Fibroblast of villous mesenchyme (primary cell): ENCODE results near the gene TTLL9. TPM values are rescaled to one million over a fixed set of nuclear protein-coding genes. Genes with fewer than 3 reads are reported as not detected.

Experiments used
- DNase-seq: peaks from one replicate; pipeline ENCODE4 v3.0.0-alpha.2; 2010; ENCODE audit warnings: low read depth
- H3K4me3 ChIP-seq: 2 replicates; pipeline ENCODE4 v1.5.1; 2011; ENCODE audit warnings: low read depth, mild to moderate bottlenecking, low read length
- total RNA-seq: library from RNA; depleted of rRNA; stranded (reverse); fragments of >200 nt; gene quantifications from 2 replicates; pipeline ENCODE4 v1.2.3, GENCODE V29; 2012
- TF ChIP-seq, protein P1 (sequence below): IDR thresholded peaks from 2 replicates; pipeline ENCODE4 v1.5.1; 2012; ENCODE audit warnings: low read depth, mild to moderate bottlenecking, low read length; ENCODE audit not compliant: insufficient read depth

TTLL9 gene
- total RNA-seq, 1 donor: not detected

DNA sequence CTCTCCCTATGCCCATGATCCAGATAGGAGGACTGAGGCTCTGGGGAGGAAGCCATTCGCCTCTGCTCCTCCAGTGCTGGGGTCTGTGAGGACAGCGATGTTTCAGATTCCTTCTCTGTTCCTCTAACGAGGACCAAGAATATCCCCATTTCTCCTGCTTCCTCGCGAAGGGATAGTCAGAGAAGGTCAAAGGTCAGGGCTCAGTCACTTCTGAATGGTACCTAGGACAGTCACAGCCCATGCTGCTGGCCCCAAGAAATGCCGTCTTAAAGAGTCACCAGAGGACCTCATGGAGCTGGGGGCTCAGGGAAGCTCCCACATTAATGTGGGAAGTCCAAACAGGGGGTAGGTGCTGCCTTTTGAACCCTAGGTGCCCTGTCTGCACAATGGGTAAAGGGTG lies 27.1 kb upstream of the TTLL9 start:
- no peak for DNase-seq
- no peak overlapping the region for H3K4me3 ChIP-seq
- TF ChIP-seq, protein P1, sequence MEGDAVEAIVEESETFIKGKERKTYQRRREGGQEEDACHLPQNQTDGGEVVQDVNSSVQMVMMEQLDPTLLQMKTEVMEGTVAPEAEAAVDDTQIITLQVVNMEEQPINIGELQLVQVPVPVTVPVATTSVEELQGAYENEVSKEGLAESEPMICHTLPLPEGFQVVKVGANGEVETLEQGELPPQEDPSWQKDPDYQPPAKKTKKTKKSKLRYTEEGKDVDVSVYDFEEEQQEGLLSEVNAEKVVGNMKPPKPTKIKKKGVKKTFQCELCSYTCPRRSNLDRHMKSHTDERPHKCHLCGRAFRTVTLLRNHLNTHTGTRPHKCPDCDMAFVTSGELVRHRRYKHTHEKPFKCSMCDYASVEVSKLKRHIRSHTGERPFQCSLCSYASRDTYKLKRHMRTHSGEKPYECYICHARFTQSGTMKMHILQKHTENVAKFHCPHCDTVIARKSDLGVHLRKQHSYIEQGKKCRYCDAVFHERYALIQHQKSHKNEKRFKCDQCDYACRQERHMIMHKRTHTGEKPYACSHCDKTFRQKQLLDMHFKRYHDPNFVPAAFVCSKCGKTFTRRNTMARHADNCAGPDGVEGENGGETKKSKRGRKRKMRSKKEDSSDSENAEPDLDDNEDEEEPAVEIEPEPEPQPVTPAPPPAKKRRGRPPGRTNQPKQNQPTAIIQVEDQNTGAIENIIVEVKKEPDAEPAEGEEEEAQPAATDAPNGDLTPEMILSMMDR: no peak

DNA sequence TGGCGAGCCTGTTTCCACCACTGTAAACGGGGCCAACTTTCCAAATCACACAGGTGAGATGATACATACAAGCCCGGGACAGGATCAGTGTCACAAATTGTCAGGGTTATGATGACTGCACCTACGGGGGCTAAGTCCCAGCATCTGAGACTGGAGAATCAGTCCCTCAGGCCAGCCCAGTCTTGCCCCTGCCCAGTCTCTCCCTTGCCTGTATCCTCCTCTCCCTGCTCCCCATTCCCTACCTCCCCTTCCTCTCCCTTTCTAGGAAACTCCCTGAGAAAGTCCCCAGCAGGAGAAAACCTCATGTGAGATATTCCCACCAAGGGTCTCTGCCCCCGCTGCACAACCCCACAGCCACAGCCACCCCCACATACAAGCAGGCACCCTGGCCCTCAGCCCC lies 26.6 kb upstream of the TTLL9 start:
- TF ChIP-seq, protein P1: no peak
- no peak overlapping the region for H3K4me3 ChIP-seq
- DNase-seq: no peak

DNA sequence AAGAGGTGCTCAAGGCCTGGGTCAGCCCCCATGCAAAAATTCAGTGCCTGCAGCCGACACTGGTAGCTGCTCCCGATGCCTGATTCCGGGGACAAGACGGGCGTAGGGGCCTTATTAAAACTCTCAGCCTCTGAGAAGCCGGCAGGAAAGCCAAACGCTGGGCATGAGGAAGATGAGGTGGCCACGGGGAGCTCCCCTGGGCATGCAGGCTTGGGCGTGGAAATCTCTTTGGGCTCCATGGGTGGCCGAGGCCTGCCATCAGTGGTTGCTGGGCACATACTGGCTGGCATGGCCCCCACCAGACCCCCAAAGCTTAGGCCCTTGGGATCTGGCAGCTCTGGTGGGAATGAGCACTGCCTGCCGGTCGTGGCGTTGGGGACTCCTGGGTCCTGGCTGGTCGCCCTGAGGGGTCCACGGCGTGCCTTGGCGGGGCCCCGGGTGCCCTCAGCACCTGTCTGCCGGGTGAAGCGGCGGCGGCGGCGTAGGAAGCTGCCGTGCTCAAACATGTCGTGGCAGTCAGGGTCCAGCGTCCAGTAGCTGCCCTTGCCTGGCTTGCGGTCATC lies 25.6 kb upstream of the TTLL9 start:
- TF ChIP-seq, protein P1: no peak
- no peak overlapping the region for H3K4me3 ChIP-seq
- no peak for DNase-seq

DNA sequence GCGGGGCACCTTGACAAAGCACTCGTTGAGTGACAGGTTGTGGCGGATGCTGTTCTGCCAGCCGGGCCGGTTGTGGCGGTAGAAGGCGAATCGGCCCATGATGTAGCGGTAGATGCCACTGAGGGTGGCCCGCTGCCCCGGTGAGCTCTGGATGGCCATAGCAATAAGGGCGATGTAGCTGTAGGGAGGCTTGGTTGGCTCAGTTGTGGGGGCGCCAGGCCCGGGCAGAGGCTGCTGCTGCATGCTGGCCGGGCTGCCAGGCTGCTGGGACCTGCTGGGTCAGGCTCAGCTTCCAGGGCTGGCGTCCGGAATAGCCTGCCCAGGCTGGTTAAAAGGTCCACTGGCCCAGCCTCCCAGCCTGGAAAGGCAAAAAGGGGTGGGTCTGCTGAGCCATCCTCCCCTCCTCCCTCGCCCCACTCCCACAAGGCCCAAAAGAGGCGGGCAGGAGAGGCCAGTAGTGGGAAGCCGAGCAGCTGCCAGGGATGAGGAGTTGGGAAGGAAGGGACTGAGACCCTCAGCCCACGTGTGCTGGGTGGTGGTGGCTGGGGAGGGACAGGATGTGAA lies 25.1 kb upstream of the TTLL9 start, which contains the start of gene FOXS1:
FOXS1 (minus strand) TSS at position 305 of the 564 bp plus-strand sequence; CDS start at position 243, 62 bp downstream.
- peak; percentile 57 for DNase-seq
- no peak within 1 kb of the TSS for H3K4me3 ChIP-seq
- TF ChIP-seq, protein P1: no peak

DNA sequence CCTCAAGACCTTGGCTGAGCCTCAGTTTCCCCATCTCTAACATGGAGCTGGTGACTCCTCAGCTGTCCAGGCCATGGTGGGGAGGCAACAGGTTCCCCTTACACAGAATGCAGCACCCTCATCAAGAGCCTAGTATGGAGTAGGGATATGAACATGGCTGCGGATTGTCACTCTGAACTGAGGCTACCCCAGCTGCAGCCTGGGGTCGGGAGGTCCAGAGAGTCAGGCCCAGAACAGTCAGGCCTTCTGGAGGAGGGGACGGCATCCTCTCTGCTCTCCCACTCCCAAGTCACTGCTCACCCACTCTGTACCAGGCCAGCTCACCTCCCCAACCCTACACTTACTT lies 23.7 kb upstream of the TTLL9 start:
- no peak overlapping the region for H3K4me3 ChIP-seq
- TF ChIP-seq, protein P1: no peak
- DNase-seq: no peak

DNA sequence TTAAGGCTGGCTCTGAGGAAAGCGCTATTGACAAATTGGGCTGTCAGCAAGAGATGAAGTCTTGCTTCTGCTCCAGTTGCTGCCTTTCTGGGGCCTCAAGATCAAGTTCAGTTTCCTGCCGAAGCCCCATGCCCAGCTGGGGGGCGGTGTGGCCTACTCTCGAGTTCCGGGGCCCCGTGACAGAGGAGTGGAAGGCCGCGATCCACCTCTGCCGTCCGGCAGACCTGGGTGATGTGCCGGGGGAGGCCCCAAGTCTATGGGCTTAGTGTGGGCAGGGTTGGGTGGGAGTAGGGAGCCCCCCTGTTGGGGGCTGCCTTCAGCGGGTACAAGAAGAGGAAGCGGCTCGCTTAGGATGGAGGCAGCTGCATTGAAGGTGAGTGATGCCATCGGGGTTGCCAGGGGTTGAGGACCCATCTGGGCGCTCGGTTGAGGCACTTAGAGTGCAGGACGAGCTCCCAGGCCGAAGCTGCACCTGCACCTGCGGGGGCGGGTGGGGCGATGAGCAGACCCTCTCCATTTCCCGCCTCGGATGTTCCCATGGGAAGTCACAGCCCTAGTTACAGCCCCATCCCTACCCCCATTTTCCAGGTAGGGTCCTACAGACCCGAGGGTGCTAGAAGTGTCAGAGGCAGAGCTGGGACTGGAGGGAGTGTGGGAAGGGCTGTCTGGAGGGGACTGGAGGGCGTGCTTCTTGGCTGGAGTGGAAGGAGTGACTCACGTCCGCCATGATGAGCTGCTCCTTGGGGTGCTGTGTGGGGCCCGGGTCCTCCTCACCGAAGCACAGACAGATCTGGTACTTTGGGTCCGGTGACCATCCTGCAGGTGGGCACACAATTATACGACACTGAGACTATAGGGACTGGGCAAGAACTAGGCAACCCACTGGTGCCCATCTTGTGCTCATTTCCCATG lies 22.1 kb upstream of the TTLL9 start:
- TF ChIP-seq, protein P1: no peak
- DNase-seq: no peak
- H3K4me3 ChIP-seq: no peak overlapping the region
